Measurements from ENCODE around the gene SRC.

DNA sequence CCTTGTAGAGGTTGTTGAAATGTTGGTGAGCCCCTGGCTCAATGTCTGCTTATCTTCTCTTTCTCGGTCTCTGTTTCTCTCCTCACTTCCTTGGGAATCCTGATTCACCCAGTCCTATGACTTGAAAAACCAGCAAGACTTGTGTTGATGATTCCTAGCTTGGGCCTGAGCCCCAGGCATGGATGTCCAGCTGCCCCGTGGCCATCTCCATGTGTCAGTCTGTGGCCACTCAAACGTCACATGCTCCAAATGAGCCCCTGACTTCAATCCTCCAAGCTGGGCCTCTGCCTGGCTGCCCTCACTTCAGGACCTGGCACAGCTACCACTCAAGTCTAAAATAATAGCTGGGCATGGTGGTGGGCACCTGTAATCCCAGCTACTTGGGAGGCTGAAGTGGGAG, 81.0 kb downstream of the SRC start:
- no peak for TF ChIP-seq POLR2A (IDR thresholded peaks at IDR 0.05)
- TF ChIP-seq, protein P1, sequence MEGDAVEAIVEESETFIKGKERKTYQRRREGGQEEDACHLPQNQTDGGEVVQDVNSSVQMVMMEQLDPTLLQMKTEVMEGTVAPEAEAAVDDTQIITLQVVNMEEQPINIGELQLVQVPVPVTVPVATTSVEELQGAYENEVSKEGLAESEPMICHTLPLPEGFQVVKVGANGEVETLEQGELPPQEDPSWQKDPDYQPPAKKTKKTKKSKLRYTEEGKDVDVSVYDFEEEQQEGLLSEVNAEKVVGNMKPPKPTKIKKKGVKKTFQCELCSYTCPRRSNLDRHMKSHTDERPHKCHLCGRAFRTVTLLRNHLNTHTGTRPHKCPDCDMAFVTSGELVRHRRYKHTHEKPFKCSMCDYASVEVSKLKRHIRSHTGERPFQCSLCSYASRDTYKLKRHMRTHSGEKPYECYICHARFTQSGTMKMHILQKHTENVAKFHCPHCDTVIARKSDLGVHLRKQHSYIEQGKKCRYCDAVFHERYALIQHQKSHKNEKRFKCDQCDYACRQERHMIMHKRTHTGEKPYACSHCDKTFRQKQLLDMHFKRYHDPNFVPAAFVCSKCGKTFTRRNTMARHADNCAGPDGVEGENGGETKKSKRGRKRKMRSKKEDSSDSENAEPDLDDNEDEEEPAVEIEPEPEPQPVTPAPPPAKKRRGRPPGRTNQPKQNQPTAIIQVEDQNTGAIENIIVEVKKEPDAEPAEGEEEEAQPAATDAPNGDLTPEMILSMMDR (IDR thresholded peaks at IDR 0.05): no peak

Measured in body of pancreas (tissue), 4 donors.